SH-SY5Y (cell line): Measurements from ENCODE around the gene THSD4.

Experiments
- GATA2 ChIP-seq: IDR thresholded peaks from 2 replicates; pipeline ENCODE4 v1.6.1; 2011; ENCODE audit warnings: mild to moderate bottlenecking, low read depth, low read length
- GATA3 ChIP-seq: IDR thresholded peaks from 2 replicates; pipeline ENCODE4 v1.6.1; 2011; ENCODE audit warnings: low read depth, mild to moderate bottlenecking, low read length, moderate library complexity

Gene THSD4

DNA sequence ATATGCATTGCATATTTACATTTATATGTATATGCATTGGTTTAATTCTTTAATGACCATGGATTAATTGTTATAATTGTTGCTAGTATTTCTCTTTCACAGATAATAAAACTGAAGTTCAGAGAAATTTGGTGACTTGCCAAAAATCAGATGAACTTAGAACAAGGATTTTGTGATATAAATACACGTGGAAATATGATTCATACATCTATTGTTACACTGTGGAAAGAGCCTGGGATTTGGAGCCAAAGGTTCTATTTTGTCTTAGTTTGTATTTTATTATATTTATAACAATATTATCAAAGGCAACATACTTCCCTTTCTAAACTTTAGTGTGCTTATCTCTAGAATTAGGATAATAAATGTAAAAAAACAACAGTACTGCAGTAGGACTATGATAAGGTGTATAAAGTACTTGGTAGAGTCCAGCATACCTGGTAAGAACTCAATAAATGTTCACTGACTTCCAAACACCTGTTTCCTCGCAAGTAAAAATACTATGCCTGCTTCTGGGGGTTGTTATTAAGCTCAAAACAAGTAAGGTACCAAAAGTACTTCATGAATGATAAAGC is 342.9 kb downstream of the THSD4 start:
- TF ChIP-seq GATA3: no peak

DNA sequence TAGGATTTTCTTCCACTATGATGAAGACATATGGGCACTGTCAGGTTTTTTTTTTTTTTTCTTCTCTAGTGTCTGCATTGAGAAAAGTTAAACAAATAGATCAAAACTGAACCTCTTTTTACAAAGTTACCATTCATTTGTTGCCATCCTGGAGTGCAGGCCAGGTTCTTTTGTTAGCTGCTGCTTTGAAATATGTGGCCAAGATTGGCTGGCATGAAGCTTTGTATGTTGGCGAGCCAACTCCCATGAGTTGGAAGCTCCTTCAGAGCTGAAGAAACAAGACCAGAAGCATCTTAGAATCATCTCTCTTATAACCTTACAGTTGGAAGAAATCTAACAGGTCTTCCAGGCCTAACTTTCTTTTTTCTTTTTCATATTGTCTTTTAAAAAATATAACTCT is 346.5 kb downstream of the THSD4 start:
- TF ChIP-seq GATA2: no peak

DNA sequence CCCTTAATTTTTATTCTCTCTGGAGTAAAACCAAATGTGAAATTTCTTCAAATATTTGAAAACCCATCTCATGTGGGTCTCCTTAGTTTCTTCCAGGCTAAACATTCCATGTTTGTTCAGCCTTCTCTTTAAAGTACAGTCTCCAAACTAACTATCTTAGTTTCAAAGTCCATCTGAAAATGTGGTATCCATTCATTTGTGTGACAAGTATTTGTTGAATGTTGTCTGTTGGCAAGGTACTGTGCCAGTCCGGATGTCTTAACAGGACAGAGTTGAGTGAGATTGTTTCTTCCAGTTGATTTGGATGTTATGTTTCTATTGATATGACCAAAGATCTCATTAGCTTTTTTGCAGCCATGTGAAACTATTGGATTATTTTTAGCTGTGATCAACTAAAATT is 347.4 kb downstream of the THSD4 start:
- TF ChIP-seq GATA3: no peak
- TF ChIP-seq GATA2: no peak

DNA sequence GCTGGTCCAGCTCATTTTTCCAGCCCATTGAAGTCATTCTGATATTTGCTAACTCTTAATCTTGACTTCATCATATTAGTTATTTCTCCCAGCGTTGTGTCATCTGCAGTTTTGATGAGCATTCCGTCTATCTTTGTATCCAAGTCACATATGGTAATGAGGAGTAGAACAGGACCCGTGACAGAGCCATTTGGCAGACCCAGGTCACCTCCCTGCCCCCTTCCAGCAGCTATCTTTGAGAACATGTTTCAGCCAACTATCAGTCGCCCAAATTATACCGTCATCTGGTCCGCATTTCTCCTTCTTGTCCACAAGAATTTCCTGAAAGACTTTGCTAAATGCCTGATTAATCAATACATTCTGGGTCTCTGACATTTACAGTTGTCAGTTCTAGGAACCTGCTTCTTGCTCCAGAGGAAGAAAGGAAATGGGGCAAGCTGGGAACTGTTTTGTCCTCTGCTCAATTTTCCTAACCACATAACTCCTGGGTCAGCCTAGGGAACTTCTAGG is 347.9 kb downstream of the THSD4 start:
- TF ChIP-seq GATA3: no peak

DNA sequence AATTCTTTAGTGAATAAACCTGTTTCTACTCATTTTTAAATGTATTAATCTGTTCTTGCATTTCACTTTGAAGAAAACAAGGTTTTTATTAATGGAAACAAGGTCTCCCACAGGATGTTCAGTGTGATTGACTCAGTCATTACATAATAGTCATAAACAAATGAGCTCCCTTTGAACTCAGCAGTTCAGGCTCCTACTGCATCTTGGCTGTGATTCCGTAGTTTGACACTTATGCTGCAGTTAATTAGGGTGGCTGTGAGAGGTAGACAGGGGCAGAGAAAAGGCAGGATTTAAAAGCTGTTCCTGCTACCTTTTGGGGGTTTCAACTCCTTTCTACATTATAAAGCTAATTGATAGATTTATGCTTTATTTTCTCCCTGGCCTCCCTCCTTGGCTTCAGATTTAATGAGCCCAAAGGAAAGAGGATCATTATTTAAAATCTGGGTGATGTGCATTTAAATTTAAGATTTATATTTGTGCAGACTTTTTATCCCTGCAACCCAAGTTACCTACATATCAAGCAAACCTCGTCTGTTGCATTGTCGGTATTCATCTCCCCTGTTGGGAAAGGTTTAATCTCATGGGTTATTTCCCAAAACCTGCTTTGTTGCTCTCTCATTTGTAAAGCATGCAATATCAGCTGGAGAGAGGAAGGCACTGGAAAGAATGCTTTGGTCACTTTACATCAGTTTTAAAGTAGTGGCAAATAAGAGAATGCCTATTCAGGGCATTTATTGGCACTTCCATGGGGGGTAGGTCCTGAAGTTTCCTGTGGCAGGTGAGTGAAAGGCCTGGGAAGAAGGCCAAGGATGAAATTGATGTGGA is 350.1 kb downstream of the THSD4 start:
- TF ChIP-seq GATA3: no peak
- TF ChIP-seq GATA2: no peak

DNA sequence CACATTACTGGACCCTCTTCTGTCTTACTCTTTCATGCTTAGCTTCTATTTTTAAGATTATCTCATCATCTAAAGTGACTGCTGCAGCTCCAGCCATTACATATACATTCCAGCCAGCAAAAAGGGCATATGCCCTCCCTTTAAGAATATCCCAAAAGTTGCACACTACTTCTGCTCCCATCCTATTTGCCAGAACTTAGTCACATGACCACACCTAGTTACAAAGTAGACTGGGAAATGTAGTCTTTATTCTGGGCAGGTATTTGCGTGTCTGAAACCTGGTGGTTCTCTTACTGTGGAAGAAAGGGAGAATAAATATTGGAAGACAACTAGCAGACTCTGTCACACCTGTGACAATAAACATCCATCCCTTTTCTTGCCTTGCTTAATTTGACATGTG is 353.4 kb downstream of the THSD4 start:
- no peak for TF ChIP-seq GATA2
- no peak for TF ChIP-seq GATA3

DNA sequence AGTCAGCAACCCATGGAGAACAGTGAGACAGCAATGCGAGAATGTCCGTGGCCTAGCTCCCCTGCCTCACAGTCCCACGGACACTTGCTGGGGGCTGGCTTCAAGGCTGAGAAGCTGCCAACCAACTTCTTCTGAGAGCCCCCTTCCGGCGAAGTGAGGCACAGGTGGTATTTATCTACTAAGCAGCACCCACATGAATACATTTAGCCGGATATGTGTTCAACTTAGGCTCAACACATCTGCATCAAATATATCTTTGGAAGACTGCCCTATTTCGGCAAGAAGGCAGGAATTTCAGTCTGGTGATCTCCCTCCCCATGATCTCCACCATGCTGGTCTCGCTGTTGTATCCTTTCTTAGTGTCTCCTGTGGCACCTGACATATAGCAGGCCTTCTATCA is 354.1 kb downstream of the THSD4 start:
- TF ChIP-seq GATA3 (no peak), GATA2 (no peak)

DNA sequence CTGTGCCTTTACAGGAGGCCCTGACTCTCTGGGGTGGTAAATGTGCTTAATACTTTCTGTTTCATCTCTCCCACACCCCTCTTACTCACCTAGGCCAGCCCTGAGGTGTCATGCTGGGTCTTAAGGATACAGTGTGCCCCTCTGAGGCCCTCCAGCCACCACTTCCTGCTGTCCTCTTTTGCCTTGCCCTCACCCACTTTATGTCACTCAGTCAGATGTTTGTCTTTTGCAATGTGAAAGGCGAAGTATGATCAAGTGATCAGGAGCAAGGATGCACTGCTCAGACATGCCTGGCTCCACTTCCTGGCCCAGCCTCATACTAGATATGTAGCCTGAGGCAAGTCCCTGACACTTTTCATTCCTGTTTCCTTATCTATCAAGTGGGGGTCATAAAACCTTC is 356.1 kb downstream of the THSD4 start:
- TF ChIP-seq GATA2: no peak
- no peak for TF ChIP-seq GATA3

DNA sequence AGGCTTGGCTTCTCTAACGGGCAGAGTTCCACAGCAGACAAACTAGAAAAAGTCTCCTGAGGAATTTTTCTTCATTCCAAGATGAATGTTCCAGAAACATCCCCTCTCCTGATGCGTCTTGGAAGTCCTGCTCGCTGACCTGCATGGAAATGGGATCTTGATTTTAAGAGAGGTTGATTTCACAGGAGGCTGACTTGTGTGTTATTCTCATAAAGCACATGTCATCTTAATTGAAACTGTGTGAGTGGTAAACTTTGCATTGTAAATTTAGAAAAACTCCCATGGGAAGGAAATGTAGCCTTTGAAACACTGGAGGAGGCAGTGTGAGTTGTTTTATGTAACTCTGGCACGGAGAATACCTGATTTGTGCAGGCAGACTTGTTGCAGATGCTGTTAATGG is 357.3 kb downstream of the THSD4 start:
- TF ChIP-seq GATA2 (no peak), GATA3 (no peak)

DNA sequence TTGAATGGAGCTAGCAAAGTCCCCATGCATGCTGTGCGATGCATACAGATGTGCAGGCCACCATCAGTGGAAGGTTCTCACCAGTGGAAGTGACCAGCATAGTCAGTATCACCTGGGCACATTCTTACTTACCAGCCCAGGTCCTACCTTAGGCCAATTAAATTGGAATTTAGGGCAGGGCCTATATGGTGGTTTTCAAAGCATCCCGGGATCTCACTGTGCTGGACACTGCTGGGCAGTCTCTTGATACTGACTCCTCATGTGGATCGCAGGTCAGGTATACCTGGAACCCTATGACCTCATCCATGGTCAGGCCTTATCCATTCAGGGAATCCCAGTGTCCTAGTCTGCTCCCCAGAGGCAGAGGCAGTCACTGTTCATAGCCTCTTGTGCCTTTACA is 358.5 kb downstream of the THSD4 start:
- TF ChIP-seq GATA3: no peak

DNA sequence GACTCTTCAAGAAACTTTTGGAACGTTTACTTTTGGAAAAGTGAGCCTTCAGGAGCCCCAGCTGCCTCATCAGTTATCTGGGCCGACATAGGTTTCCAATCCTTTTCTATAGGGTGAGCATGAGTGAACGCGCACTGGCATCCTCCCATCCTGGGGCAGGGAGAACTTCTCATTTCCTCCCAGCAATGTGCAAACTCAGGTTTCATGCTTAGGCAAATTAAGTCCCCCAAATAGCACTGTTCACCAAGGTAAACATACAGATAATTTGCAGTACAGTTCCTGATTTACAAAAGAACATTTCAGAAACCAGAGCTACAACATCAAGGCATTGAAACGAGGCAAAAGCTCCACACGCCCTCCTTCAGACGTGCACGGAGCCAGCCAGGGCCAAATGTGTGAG is 361.6 kb downstream of the THSD4 start:
- no peak for TF ChIP-seq GATA2
- TF ChIP-seq GATA3: no peak

DNA sequence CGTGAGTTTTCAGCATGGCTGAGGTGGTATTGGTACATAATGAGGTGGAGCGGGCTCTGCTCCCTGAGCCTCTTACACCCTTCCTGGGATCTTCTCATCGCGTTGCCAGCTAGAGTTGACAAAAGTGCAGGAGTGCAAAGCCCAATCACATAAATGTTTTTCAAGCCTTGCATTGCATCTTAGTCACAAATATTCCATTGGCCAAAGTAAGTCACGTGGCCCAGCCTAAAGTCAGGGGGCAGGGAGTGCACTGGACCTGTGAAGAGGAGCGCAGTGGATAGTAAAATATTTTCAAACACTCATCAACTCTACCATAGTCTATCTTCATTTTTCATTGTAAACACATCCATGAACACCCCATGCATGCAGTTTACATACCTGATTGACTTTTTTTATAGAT is 365.3 kb downstream of the THSD4 start:
- no peak for TF ChIP-seq GATA2
- TF ChIP-seq GATA3: no peak

DNA sequence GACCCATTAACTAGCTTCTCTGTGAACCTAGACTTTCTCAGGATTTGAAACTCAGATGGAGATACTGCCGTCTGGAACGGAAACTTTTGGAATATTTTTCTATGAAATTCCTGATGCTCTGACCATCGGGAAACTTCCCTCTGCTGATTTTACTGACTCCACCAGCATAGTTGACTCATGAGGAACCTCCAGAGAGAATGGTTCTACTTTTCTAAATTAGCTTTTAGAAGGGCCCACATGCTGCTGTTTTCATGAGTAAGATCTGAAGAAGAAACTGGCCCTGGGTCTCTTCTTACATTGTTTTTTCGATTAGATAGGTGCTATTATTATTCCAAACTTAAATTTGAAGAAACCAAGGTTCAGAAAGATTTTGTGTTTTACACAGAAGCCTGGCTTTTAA is 368.8 kb downstream of the THSD4 start:
- TF ChIP-seq GATA2: no peak
- TF ChIP-seq GATA3: no peak

DNA sequence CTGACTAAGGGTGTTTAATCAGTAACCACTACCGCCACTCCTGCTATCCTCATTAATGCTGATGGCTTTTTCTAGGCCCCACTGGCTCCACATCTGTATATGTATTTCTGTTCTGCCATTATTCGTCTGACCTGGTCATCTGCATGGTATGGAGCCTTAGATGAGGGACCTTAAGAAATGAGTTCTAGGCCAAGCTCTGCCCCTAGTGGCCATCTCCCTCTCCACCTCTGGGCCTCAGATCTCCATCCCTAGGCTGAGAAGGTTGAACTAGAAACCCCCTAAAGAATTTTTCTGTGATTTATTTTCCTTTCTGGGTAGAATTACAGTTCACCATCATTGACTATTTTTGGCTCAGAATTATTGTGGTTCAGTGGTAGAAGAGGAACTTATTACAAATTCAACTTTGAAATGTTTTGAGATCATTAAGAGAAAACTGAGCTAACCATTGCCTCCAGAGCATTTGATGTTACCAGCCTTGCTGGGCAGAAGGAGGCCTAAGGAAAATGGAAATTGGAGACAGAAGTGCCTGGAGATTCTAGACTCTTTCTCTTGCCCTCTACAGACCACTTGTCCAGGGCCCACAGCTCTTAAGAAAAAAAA is 369.9 kb downstream of the THSD4 start:
- TF ChIP-seq GATA3 (no peak), GATA2 (no peak)

DNA sequence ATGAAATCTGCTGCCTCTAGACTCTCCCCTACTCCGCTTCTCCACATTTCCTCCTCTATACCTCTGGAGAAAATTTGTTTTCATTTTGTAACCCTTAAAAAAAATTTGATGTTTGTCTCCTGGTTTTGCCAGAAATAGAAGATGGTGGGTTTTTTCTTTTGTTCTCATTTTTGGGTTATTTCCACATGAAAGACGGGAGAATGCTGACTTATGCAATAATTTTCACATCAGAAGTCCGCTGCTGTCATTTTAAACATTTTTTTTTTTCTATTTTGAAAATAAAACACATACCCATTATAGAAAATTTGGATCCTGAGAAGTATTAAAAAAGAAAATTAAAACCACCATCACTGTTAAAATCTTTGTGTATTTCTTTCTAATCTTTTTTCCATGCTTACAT is 374.3 kb downstream of the THSD4 start:
- TF ChIP-seq GATA3 (no peak), GATA2 (no peak)

DNA sequence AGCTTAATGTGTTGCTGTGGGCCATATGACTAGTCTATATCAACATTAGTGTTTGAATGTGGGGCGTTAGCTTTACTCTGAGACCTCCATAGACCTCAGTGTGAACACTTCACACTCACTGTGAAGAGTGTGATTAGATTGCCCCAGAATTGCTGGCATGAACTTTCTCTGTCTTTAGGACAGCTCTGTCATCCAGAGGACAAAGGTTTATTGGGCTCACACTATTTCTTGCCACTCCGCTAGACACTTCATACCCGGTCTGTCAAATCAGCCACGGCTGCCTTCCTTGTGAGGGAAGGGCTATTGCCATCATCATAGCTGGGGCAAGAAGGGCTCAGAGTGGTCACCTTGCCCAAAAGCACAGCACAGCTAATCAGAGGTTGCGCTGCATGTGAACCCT is 378.3 kb downstream of the THSD4 start:
- TF ChIP-seq GATA2 (no peak), GATA3 (no peak)
